ENCODE measurements around the gene KLC3. TPM values are rescaled to one million over a fixed set of nuclear protein-coding genes. Genes with fewer than 3 reads are reported as not detected.

The KLC3 gene
- total and polyA plus RNA-seq, 4 donors = 0.80 to 2.2 (median 1.4) TPM

DNA sequence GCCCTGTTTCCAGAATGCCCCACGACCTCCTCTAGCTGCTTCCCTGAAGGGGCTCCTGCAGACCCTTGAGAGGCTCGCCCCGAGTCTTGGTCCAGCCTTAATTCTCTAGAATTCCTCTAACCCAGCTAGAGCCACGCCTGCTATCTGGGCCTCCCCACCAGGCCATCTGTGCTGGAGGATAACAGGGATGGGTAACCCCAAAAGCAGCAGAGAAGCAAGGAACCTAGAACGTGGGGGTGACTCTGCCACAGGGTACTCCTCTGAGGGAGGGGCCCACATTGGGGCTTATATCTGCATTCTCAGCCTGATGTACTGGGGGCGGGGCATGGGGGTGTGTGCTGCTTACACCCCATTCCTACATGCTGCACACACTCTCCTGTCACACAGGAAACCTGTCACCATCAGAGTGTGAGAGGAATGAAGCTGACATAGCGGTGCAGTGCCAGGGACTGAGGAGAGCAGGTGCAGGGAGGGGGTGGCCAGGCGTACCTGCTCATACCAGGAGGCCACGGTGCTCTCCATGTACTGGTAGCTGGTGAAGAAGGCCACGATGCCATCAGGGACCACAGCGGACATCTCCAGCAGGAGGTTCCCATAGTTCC, 13.8 kb downstream of the KLC3 start:
- Histone ChIP-seq H3K9ac (ENCODE audit: insufficient read depth in 1 of 2, low read length in 2 of 2) (no peak overlapping the region), H3K36me3 (ENCODE audit: control insufficient read depth in 4 of 4, insufficient read depth in 4 of 4, low read length in 4 of 4) (peaks cover 3 to 50% (median 21%) of the 10 kb centered on the region in 4 donors), H3K27me3 (ENCODE audit: control insufficient read depth in 3 of 3, insufficient read depth in 3 of 3, low read length in 2 of 3) (no peaks in the 10 kb centered on the region), H3K4me1 (ENCODE audit: control insufficient read depth in 5 of 5, insufficient read depth in 5 of 5, low read length in 5 of 5) (no peaks in the 10 kb centered on the region), H3K4me3 (no peak overlapping the region), H3K27ac (ENCODE audit: low read depth in 1 of 2, low read length in 1 of 2) (no peak overlapping the region), H3K9me3 (ENCODE audit: control insufficient read depth in 4 of 4, insufficient read depth in 3 of 4, low read length in 3 of 4) (no peaks in the 10 kb centered on the region)
- ATAC-seq (ENCODE audit: insufficient read depth, low FRiP score) = no peak
- 91 to 92% methylated on average over 11 of the region's 11 CpGs for WGBS, 2 donors
- TF ChIP-seq, protein P1, sequence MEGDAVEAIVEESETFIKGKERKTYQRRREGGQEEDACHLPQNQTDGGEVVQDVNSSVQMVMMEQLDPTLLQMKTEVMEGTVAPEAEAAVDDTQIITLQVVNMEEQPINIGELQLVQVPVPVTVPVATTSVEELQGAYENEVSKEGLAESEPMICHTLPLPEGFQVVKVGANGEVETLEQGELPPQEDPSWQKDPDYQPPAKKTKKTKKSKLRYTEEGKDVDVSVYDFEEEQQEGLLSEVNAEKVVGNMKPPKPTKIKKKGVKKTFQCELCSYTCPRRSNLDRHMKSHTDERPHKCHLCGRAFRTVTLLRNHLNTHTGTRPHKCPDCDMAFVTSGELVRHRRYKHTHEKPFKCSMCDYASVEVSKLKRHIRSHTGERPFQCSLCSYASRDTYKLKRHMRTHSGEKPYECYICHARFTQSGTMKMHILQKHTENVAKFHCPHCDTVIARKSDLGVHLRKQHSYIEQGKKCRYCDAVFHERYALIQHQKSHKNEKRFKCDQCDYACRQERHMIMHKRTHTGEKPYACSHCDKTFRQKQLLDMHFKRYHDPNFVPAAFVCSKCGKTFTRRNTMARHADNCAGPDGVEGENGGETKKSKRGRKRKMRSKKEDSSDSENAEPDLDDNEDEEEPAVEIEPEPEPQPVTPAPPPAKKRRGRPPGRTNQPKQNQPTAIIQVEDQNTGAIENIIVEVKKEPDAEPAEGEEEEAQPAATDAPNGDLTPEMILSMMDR (IDR thresholded peaks at IDR 0.05; ENCODE audit: control extremely low read depth, extremely low read depth) = no peak
- no peak for DNase-seq

DNA sequence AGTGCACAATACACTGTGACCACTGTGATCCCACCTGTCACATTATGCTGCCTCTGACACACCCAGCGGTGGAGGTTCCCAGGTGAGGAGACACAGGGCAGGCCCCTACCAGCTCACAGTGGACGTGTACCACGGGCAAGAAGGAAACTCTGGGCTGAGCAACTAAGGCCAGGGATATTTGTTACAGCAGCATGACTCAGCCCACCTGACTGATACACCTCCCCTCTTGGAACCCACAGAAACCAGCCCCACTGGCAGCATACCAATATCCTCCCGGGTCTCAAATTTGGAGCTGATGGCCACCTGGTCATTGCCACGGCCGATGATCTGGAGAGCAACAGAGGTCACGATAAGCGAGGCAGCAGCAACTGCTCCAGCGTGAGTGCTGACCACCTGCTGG, 14.9 kb downstream of the KLC3 start:
- 98 to 99% methylated on average over 9 of the region's 9 CpGs for WGBS, 2 donors
- DNase-seq (no peak), ATAC-seq (ENCODE audit: insufficient read depth, low FRiP score) (no peak)
- H3K9ac ChIP-seq (ENCODE audit: insufficient read depth in 1 of 2, low read length in 2 of 2) = no peak overlapping the region
- TF ChIP-seq, protein P1 (IDR thresholded peaks at IDR 0.05; ENCODE audit: control extremely low read depth, extremely low read depth) = no peak
- peaks cover 3 to 50% (median 22%) of the 10 kb centered on the region in 4 donors for H3K36me3 ChIP-seq (ENCODE audit: control insufficient read depth in 4 of 4, insufficient read depth in 4 of 4, low read length in 4 of 4)
- H3K27me3 ChIP-seq (ENCODE audit: control insufficient read depth in 3 of 3, insufficient read depth in 3 of 3, low read length in 2 of 3) = no peaks in the 10 kb centered on the region
- H3K9me3 ChIP-seq (ENCODE audit: control insufficient read depth in 4 of 4, insufficient read depth in 3 of 4, low read length in 3 of 4) = no peaks in the 10 kb centered on the region
- H3K4me3 ChIP-seq = no peak overlapping the region
- no peak overlapping the region for H3K27ac ChIP-seq (ENCODE audit: low read depth in 1 of 2, low read length in 1 of 2)
- H3K4me1 ChIP-seq (ENCODE audit: control insufficient read depth in 5 of 5, insufficient read depth in 5 of 5, low read length in 5 of 5) = no peaks in the 10 kb centered on the region

DNA sequence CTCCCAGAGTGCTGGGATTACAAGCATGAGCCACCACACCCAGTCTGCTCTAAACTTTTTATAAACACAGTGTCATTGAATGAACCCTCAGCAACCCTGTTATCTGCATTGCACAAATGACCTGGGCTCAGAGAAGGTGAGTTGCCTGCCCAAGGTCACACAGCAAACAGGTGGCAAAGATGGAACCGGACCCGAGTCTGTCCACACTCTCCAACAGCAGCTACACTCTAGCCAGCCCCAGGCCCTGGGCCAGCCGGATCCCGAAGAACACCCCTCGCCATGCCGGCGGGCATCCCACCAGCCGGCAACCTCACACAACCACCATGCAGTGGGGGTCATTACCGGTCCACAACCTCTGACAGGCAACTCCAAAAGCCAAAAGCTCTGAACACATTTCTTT, 15.4 kb downstream of the KLC3 start:
- Histone ChIP-seq H3K27me3 (ENCODE audit: control insufficient read depth in 3 of 3, insufficient read depth in 3 of 3, low read length in 2 of 3) (no peaks in the 10 kb centered on the region), H3K27ac (ENCODE audit: low read depth in 1 of 2, low read length in 1 of 2) (no peak overlapping the region), H3K36me3 (ENCODE audit: control insufficient read depth in 4 of 4, insufficient read depth in 4 of 4, low read length in 4 of 4) (peaks cover 3 to 46% (median 22%) of the 10 kb centered on the region in 4 donors), H3K9me3 (ENCODE audit: control insufficient read depth in 4 of 4, insufficient read depth in 3 of 4, low read length in 3 of 4) (no peaks in the 10 kb centered on the region), H3K4me3 (no peak overlapping the region), H3K4me1 (ENCODE audit: control insufficient read depth in 5 of 5, insufficient read depth in 5 of 5, low read length in 5 of 5) (no peaks in the 10 kb centered on the region), H3K9ac (ENCODE audit: insufficient read depth in 1 of 2, low read length in 2 of 2) (no peak overlapping the region)
- TF ChIP-seq, protein P1 (IDR thresholded peaks at IDR 0.05; ENCODE audit: control extremely low read depth, extremely low read depth) = no peak
- WGBS, 2 donors = 94 to 98% methylated on average over 9 of the region's 9 CpGs
- ATAC-seq (ENCODE audit: insufficient read depth, low FRiP score) = no peak
- DNase-seq = no peak
